Measurements from ENCODE around the gene CYP39A1.

DNA sequence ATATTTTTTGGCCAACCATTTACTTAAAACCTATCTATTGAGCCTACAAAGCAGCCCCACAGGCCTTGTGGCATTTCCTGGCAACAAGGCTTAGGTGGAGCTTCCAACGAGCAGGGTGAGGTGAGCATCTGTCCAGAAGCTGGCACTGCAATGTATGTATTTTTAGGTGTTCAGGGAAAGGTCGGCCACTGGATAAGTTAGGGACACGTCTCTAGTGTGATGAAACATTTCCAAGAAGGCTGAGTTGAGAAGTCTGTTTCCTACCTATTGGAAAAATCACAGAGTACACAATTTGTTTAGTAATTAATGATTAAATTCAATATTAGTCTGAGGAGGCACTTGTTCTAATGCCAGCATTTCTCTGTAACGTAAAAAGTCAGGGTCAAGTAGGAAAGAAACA lies 143.6 kb downstream of the CYP39A1 start:
- TF ChIP-seq POLR2A (IDR thresholded peaks at IDR 0.05; ENCODE audit: low read length) = no peak
- no peak for TF ChIP-seq NPAS2 (CRISPR knock-in tag; IDR thresholded peaks at IDR 0.05; ENCODE audit: borderline replicate concordance)
- TF ChIP-seq CTCF (IDR thresholded peaks at IDR 0.05) = no peak
- TF ChIP-seq ZFP36 (IDR thresholded peaks at IDR 0.05; ENCODE audit: borderline replicate concordance, partially characterized antibody) = no peak
- TF ChIP-seq CEBPB (IDR thresholded peaks at IDR 0.05) = no peak

All from A549 (cell line).